ENCODE measurements around the gene GJC2.

GJC2 gene

DNA sequence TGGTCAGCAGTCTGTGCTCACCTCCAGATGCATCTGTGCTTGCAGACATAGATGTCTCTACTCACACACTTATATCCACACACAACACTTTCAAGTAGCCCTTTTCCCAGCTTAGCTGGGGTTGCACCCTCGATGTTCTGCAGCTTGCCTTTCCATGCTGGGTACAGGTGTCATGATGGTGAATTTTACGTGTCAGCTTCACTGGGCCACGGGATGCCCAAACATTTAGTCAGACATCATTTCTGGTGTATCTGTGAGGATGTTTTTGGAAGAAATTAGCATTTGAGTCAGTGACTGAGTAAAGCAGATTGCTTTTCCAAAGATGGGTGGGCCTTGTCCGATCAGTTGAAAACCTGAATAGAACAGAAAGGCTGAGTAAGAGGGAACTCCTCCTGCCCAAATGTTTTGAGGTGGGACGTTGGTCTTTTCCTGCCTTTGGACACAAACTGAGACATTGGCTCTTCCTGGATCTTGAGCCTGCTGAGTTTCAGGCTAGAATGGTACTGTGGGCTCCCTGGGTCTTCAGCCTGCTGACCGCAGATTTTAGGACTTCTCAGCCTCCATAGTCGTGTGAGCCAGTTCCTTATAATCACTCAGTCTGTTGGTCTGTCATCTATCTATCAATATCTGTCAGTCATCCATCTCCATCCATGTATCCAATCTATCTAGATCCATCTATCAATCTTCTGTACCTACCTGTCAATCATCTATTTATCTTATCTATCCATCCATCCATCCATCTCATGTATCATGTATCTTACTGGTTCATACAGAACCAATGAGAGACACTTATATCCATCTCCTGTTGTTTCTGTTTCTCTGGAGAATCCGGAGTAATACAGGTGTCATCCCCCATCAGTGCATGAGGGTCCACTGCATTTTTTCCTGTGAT lies 45.4 kb downstream of the GJC2 start:
- no peak for DNase-seq (ENCODE audit: low spot score)

DNA sequence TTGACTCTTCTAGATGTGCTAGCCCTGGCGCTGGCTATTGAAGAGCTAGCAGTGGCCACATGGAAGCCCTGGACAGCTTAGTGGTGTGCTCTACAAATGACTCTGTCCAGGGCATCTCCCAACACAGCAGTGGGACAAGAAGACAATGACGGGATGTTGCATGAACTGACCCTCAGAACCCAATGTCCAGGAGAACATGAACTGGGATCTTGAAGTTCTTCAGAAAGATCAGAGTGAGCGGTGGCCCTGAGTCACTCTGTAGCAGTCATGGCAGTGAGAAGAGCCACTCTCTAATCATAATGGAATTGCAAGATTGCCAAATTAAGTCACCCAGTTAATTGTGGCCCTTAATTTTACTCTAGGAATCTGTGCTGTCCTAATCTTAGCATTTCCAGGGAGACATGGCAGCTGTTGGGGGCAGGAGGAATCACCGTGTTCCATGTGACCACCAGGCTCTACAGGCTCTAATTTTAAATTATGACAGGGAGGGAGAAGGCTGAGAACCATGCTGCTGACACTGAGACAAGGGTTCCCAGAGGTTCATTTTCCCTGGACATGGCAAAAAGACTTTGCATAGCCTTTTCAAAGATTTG lies 47.9 kb downstream of the GJC2 start:
- DNase-seq (ENCODE audit: low spot score), result no peak

- DNase-seq (ENCODE audit: low spot score), result no peak
Observed at GRCh38 chr1:228198977-228199590, 49.4 kb downstream of the GJC2 start.

- no peak for DNase-seq (ENCODE audit: low spot score)
Observed at GRCh38 chr1:228204958-228205357, 55.2 kb downstream of the GJC2 start.

- no peak for DNase-seq (ENCODE audit: low spot score)
Observed at GRCh38 chr1:228205526-228206436, 56.1 kb downstream of the GJC2 start.

GRCh38 chr1:228206582-228207351 lies 57.0 kb downstream of the GJC2 start:
- DNase-seq (ENCODE audit: low spot score), result no peak

- DNase-seq (ENCODE audit: low spot score), result no peak
Observed at GRCh38 chr1:228207381-228207810, 57.7 kb downstream of the GJC2 start.

- DNase-seq (ENCODE audit: low spot score), result no peak
Observed at GRCh38 chr1:228207851-228208821, 58.4 kb downstream of the GJC2 start, which contains the start of gene OBSCN. Gene OBSCN, plus strand, starts transcription at chr1:228208044. Its CDS starts 3,740 bp downstream, at chr1:228211784.

DNA sequence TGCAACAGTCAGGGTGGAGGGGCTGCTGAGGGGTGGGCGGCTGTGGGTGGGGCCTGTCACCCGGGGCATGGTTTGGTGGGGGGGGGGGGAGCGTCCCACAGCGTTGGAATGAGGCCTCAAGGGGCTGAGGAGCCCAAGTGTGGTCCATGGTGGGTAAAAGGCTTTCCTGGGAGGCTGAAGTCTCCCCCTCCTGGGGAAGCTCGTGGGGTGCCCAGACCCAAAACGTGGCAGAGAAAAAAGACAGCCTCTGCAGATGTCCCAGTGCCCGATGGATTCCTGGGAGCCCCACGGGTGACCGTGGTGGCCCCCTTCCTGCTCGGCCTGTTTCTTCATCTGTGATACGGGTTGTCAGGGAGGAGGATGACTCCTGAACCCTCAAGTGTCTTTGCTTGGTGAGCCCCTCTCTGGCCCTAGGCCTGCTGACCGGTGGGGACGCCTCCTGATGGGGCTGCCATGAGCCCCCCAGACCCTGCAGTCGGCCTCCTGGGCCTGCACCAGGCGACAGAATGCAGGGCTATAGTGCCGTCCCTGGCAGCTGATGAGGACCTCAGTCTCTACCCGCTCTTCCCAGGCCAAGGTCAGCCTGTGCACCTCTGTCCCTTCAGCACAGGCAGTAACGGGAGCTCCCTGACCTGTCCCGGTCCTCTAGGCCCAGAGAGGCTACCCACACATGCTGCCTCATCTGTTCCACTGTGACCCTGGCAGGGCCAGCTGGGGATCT lies 59.3 kb downstream of the GJC2 start:
- no peak for DNase-seq (ENCODE audit: low spot score)
